Measurements from ENCODE around the gene AHDC1. TPM values are rescaled to one million over a fixed set of nuclear protein-coding genes. Genes with fewer than 3 reads are reported as not detected.

Gene AHDC1
- total and polyA plus RNA-seq, 7 donors = 6.4 to 65.2 (median 35.9) TPM

DNA sequence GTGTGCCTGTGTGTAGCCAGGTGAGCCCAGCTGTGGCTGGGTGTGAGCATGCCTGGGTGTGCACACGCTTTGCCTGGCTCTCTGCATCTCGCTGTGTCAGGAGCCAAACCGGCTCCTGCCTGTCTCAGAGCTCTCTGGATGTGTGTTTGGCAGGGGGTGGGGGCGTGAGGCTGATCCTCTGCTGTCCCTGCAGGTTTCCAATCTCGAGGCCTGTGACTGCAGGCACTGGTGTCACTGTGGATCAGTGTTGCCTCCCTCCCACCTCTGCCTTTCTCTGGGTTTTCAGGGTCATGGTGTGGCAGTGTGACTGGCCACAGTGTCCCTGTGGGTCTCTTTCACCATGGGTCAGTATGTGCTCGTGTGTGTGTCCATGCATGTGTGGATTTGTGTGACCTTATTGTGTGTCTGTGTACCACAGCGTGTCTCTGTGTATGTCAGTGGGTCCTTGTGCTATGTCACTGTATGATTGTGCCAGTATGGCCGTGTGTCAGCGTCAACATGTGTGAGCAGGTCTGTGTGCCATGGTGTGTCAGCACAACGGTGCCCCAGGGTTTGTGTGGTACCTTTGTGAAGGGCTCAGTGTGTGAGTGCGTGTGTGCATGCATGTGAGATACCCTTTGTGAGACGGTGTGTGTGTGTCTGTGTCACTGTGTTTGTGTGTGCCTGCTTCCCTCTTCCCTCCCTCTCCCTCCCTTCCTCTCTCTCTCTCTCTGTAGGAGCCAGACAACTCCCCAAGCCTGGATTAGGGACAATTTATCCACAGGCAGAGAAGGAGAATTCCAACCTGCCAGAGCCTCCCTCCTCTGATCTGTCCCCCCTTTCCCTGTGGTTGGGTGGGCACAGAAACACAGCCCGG lies 43.4 kb downstream of the AHDC1 start:
- TF ChIP-seq, protein P1, sequence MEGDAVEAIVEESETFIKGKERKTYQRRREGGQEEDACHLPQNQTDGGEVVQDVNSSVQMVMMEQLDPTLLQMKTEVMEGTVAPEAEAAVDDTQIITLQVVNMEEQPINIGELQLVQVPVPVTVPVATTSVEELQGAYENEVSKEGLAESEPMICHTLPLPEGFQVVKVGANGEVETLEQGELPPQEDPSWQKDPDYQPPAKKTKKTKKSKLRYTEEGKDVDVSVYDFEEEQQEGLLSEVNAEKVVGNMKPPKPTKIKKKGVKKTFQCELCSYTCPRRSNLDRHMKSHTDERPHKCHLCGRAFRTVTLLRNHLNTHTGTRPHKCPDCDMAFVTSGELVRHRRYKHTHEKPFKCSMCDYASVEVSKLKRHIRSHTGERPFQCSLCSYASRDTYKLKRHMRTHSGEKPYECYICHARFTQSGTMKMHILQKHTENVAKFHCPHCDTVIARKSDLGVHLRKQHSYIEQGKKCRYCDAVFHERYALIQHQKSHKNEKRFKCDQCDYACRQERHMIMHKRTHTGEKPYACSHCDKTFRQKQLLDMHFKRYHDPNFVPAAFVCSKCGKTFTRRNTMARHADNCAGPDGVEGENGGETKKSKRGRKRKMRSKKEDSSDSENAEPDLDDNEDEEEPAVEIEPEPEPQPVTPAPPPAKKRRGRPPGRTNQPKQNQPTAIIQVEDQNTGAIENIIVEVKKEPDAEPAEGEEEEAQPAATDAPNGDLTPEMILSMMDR (IDR thresholded peaks at IDR 0.05) = no peak
- intact Hi-C loops (cut with DNase I) = no loop called here
- H3K36me3 ChIP-seq (ENCODE audit: insufficient read depth in 1 of 2, low read depth in 1 of 2) = peaks cover 0 to 13% of the 10 kb centered on the region in 2 donors
- H3K27me3 ChIP-seq (ENCODE audit: insufficient read depth in 3 of 3, low read length in 2 of 3) = no peaks in the 10 kb centered on the region
- no peak overlapping the region for H3K4me3 ChIP-seq
- no peak for ATAC-seq
- peaks cover 82% of the 10 kb centered on the region for H3K4me1 ChIP-seq
- 22 to 45% (median 29%) methylated on average over 13 of the region's 13 CpGs for WGBS, 3 donors
- H3K9me3 ChIP-seq = no peaks in the 10 kb centered on the region
- H3K27ac ChIP-seq = peak overlapping the region; percentile 90
- DNase-seq = no peak

- peaks cover 0 to 16% of the 10 kb centered on the region in 2 donors for H3K36me3 ChIP-seq (ENCODE audit: insufficient read depth in 1 of 2, low read depth in 1 of 2)
- DNase-seq (no peak), ATAC-seq (no peak)
- intact Hi-C loops (cut with DNase I) = loop anchor here in 1 of 2 donors (5.0 kb wide), 1 partner anchor 43 kb away; the partner anchor contains the start of gene AHDC1
- TF ChIP-seq, protein P1 (IDR thresholded peaks at IDR 0.05) = no peak
- H3K9me3 ChIP-seq = no peaks in the 10 kb centered on the region
- WGBS, 3 donors = 63 to 72% (median 64%) methylated on average over 8 of the region's 8 CpGs
- peaks cover 82% of the 10 kb centered on the region for H3K4me1 ChIP-seq
- H3K4me3 ChIP-seq = no peak overlapping the region
- no peaks in the 10 kb centered on the region for H3K27me3 ChIP-seq (ENCODE audit: insufficient read depth in 3 of 3, low read length in 2 of 3)
- H3K27ac ChIP-seq = peak overlapping the region; percentile 90
Observed at GRCh38 chr1:27559466-27560030, 44.4 kb downstream of the AHDC1 start.

- peak overlapping the region; percentile 90 for H3K27ac ChIP-seq
- TF ChIP-seq, protein P1 (IDR thresholded peaks at IDR 0.05) = no peak
- 33 to 49% (median 39%) methylated on average over 11 of the region's 11 CpGs for WGBS, 3 donors
- no peak overlapping the region for H3K4me3 ChIP-seq
- no peak for ATAC-seq
- intact Hi-C loops (cut with DNase I) = loop anchor here in 1 of 2 donors (5.0 kb wide), 1 partner anchor 45 kb away; the partner anchor contains the start of gene AHDC1
- H3K4me1 ChIP-seq = peaks cover 78% of the 10 kb centered on the region
- no peaks in the 10 kb centered on the region for H3K27me3 ChIP-seq (ENCODE audit: insufficient read depth in 3 of 3, low read length in 2 of 3)
- no peaks in the 10 kb centered on the region for H3K9me3 ChIP-seq
- no peak for DNase-seq
- peaks cover 0 to 34% of the 10 kb centered on the region in 2 donors for H3K36me3 ChIP-seq (ENCODE audit: insufficient read depth in 1 of 2, low read depth in 1 of 2)
Observed at GRCh38 chr1:27557596-27558340, 46.2 kb downstream of the AHDC1 start.

DNA sequence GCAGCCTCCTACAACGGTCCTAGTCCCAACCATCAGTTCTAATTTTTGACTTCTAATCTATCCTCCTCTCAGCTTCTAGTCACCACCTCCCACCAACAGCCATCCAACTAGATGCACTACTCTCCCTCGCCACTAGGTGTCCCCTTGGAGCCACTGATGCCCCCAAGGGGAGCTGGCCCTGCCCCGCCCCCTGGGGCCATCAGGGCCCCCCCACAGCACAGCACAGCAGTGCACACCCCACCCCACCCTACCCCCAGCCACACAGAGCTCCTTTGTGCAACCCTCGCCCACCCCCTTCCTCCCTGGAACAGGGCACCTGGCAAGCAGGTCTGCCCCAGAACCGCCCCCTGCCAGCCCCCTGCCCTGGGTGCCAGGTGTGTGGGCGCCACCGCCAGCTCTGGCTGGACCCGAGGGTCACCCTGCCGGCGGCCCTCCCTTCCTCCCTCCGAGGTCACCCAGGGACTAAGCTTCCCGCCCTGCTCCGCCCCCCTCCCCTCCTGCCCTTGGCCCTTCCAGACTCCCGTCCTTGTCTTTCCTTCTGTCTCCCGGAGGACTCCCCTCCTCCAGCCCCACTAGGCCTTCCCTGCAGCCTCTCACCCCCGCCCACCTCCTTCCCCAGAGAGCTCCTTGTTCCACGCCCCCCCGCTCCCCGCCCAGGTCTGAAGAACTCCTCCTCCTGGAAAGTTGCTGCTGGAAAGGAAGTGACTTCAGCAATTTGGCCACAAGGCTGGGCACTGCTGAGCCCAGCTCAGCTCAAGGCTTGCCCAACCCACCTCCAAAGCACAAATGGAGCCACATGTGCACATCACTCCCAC lies 47.0 kb downstream of the AHDC1 start:
- Histone ChIP-seq H3K36me3 (ENCODE audit: insufficient read depth in 1 of 2, low read depth in 1 of 2) (peaks cover 0 to 41% of the 10 kb centered on the region in 2 donors), H3K4me1 (peaks cover 70% of the 10 kb centered on the region), H3K27ac (peak overlapping the region; percentile 90), H3K27me3 (ENCODE audit: insufficient read depth in 3 of 3, low read length in 2 of 3) (no peaks in the 10 kb centered on the region), H3K9me3 (no peaks in the 10 kb centered on the region), H3K4me3 (peak overlapping the region; percentile 43)
- WGBS, 3 donors = 2 to 6% (median 2%) methylated on average over 9 to 18 of the region's 19 CpGs
- intact Hi-C loops (cut with DNase I) = loop anchor here in 1 of 2 donors (5.0 kb wide), 1 partner anchor 45 kb away; the partner anchor contains the start of gene AHDC1
- DNase-seq (peak; percentile 93 to 96), ATAC-seq (peak; percentile 76 to 84 (median 82))
- TF ChIP-seq, protein P1 (IDR thresholded peaks at IDR 0.05) = peak; percentile 96
